GM06990 (cell line): ENCODE data around the gene AGPAT4.

ENCODE experiments used
- DNase-seq: peaks from one replicate; pipeline ENCODE4 v3.0.0-alpha.2; 2011; ENCODE audit not compliant: insufficient read length; ENCODE audit errors: extremely low read depth
- H3K27me3 ChIP-seq: replicated peaks from 2 replicates; pipeline ENCODE4 v1.6.0; 2011; ENCODE audit warnings: low read length; ENCODE audit not compliant: control insufficient read depth, insufficient read depth
- H3K36me3 ChIP-seq: 2 replicates; pipeline ENCODE4 v1.5.1; 2011; ENCODE audit warnings: low read length; ENCODE audit not compliant: control insufficient read depth, insufficient read depth
- H3K4me3 ChIP-seq: replicated peaks from 2 replicates; pipeline ENCODE4 v1.5.1; 2011; ENCODE audit warnings: low read depth, mild to moderate bottlenecking, control low read depth, low read length
- CTCF ChIP-seq: IDR thresholded peaks from 2 replicates; pipeline ENCODE4 v1.5.1; 2011; ENCODE audit warnings: low read length, control low read depth, mild to moderate bottlenecking, inconsistent platforms; ENCODE audit not compliant: insufficient read depth, poor library complexity, severe bottlenecking

Gene AGPAT4

GRCh38 chr6:161139766-161140553 lies 133.9 kb downstream of the AGPAT4 start:
- TF ChIP-seq CTCF, result no peak
- Histone ChIP-seq H3K27me3 (no peaks in the 10 kb centered on the region), H3K4me3 (no peak overlapping the region), H3K36me3 (no peaks in the 10 kb centered on the region; the same call in 1 of the 2 replicates)
- no peak for DNase-seq

GRCh38 chr6:161139304-161139765 lies 134.5 kb downstream of the AGPAT4 start:
- DNase-seq, result no peak
- Histone ChIP-seq H3K36me3 (no peaks in the 10 kb centered on the region; the same call in 1 of the 2 replicates), H3K4me3 (no peak overlapping the region), H3K27me3 (no peaks in the 10 kb centered on the region)
- no peak for TF ChIP-seq CTCF

GRCh38 chr6:161138543-161139303 lies 135.1 kb downstream of the AGPAT4 start:
- H3K4me3 ChIP-seq, result no peak overlapping the region
- H3K36me3 ChIP-seq, result no peaks in the 10 kb centered on the region; the same call in 1 of the 2 replicates
- no peaks in the 10 kb centered on the region for H3K27me3 ChIP-seq
- no peak for DNase-seq
- no peak for TF ChIP-seq CTCF

- Histone ChIP-seq H3K36me3 (no peaks in the 10 kb centered on the region; the same call in none of the 2 replicates), H3K27me3 (no peaks in the 10 kb centered on the region), H3K4me3 (no peak overlapping the region)
- no peak for TF ChIP-seq CTCF
- DNase-seq, result no peak
These were observed 135.9 kb downstream of the AGPAT4 start for GRCh38 chr6:161137839-161138542.

- no peak for DNase-seq
- H3K4me3 ChIP-seq, result no peak overlapping the region
- no peak for TF ChIP-seq CTCF
- H3K27me3 ChIP-seq, result no peaks in the 10 kb centered on the region
- peaks cover 2% of the 10 kb centered on the region for H3K36me3 ChIP-seq
These were observed 136.5 kb downstream of the AGPAT4 start for GRCh38 chr6:161137320-161137719.
